Subcutaneous adipose tissue (tissue), 4 donors: ENCODE data around the gene DNAH7. TPM values are rescaled to one million over a fixed set of nuclear protein-coding genes. Genes with fewer than 3 reads are reported as not detected.

Experiments
- CTCF ChIP-seq: fragments of 450-650 bp; IDR thresholded peaks from one replicate; pipeline ENCODE4 v1.5.1; 2016; ENCODE audit warnings: low read depth, mild to moderate bottlenecking, control low read depth, antibody characterized with exemption, moderate library complexity
- total RNA-seq, 4 donors: library from RNA; depleted of rRNA; stranded (reverse); fragments of >200 nt; gene quantifications; one replicate each; pipeline ENCODE4 v1.1.0, GENCODE V29; 2016

Gene DNAH7
- total RNA-seq, 4 donors from 2014 or later = 0.82 to 2.3 (median 1.8) TPM

DNA sequence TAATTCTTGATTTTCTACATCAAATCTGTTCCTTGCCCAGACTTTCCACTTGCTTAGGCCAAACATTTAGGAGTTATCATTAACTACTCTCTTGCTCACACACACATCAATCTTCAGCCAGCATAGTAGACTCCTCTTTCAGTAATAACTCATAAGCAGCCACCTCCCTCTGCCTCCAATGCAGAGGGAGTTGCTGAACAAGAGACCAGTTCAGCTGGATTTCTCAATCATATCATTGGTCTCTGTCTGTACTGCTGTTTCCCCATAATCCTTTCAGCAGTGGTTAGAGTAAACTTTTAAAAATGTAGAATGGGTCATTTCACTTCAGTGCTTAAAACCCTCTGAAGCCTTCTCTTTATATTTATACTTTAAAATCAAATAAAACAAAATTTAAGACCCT, 298.7 kb downstream of the DNAH7 start:
- TF ChIP-seq CTCF = no peak

GRCh38 chr2:195768431-195768830, 300.2 kb downstream of the DNAH7 start:
- no peak for TF ChIP-seq CTCF

DNA sequence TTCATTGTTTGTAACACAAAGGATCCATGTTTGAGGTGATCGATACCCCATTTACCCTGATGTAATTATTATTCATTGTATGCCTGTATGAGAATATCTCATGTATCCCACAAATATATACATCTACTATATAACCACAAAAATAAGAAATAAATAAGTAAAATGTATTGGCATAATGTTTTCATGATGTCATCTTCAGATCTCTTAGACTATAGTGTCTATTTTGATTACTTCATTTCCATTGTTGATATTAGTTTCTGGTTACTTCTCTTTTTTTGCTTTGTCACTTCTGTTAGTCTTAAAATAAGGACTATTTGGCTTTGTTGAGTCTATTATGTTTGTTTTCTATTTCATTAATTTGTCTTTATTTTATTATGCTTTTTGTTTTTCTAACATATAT, 301.9 kb downstream of the DNAH7 start:
- TF ChIP-seq CTCF = no peak

GRCh38 chr2:195763866-195764265, 304.8 kb downstream of the DNAH7 start:
- no peak for TF ChIP-seq CTCF

- no peak for TF ChIP-seq CTCF
These were observed 308.8 kb downstream of the DNAH7 start for GRCh38 chr2:195759877-195760276.

- no peak for TF ChIP-seq CTCF
These were observed 309.8 kb downstream of the DNAH7 start for GRCh38 chr2:195758846-195759245.

GRCh38 chr2:195756218-195756942, 312.3 kb downstream of the DNAH7 start:
- no peak for TF ChIP-seq CTCF
